OCI-LY3 (cell line): ENCODE data around the gene WDR59.

Experiments used
- CTCF ChIP-seq: fragments of 200-600, 300-600 bp; sonication (generic); IDR thresholded peaks from 2 replicates; pipeline ENCODE4 v1.5.1; 2014; ENCODE audit warnings: antibody characterized with exemption, low read length, low read depth
- EZH2phosphoT487 ChIP-seq: fragments of 200-600 bp; shearing (Covaris generic); IDR thresholded peaks from 2 replicates; pipeline ENCODE4 v1.6.1; 2018; ENCODE audit warnings: antibody characterized with exemption, mixed run types, low read depth

- peak; percentile 94 for TF ChIP-seq CTCF
- no peak for TF ChIP-seq EZH2phosphoT487
Measured at GRCh38 chr16:74862743-74863244, 122.1 kb downstream of the WDR59 start.
